GM19328 (cell line): ENCODE data around the gene SSX2IP.
"Not testable (repeated sequence)": the region's sequence is repeated elsewhere in the genome, so short reads cannot be mapped to it uniquely, and the experiment has no call there.

Experiments
- ATAC-seq: cut with Tn5 transposase; IDR thresholded peaks from one replicate; pipeline ENCODE4 v1.9.1; 2021; ENCODE audit warnings: mild to moderate bottlenecking, moderate library complexity; ENCODE audit not compliant: unreplicated experiment

SSX2IP gene

DNA sequence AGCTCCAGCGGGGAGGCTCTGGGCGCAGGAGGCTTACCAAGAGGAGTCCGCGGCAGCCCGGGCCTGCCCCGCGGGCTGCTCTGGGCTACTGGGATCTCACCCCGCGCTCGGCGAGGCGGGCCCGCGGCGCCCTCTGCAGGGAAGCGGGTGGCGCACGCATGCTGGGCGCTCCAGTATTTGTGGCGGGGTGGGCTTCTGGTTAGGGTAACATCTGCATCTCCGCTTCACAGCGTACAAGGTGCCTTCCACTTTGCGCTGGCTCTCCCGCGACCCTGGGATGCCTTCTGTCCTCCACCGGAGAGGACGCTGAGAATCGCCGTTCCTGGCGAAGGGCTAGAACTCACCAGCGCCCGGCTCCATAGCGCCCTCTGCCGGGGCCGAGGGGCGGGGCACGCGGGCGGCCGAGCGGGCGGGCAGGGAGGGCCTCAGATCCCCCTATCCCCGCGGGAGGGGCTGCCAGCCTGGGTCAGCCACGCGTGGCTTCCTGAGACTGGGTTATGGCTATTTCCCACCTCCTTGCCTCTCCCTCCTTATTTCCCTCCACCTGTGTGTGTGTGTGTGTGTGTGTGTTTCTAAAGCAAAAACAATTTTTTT lies 69.4 kb downstream of the SSX2IP start:
- ATAC-seq, result peak; percentile 93

DNA sequence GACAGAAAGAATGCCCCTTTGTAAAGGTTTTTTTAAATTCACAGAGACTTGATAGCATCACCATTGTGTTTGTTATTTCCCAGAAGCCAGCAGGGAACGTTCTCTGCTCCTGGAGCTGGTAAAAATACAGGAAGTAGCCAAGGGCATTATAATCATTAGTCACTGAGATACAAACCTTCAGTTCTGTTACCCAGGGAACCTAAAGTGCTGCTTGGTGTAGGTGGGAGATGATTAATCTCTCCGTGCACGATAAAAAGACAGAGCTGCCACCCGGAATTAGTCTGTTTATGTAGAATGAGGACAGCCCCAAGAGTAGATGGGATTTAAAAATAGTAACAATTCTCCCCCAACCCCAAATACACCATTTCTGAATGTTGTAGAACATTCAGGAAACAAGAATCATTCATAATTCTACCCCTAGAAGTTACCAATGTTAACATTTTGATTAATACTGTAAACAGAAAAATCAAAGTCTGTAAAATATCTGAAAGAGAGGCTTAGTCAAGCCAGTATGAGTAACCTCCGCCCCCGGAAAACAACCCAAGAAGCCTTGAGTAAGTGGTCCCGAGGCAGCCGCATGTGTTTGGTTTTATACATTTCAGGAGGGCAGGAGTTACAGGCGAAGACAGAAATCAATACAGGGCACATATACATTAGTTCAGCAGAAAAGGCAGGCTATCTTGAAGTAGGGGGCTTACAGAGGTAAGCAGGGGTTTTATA lies 70.7 kb downstream of the SSX2IP start:
- ATAC-seq, result no peak

- ATAC-seq, result no peak
Measured at GRCh38 chr1:84617349-84617748, 72.9 kb downstream of the SSX2IP start.

DNA sequence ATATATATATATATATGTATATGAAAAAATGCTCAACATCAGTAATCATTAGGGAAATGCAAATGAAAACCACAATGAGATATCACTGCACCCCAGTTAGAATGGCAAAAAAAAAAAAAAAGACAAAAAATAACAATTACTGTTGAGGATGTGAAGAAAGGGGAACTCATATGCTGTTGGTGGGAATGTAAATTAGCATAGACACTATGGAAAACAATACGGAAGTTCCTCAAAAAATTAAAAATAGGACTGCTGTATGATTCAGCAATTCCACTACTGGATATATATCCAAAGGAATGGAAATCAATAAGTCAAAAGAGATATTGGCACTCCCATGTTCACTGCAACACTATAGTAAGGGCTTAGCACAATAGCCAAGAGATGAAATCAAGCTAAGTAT lies 74.5 kb downstream of the SSX2IP start:
- ATAC-seq, result no peak

GRCh38 chr1:84613887-84614286 lies 76.4 kb downstream of the SSX2IP start:
- no peak for ATAC-seq

- ATAC-seq, result no peak
Measured at GRCh38 chr1:84613026-84613425, 77.2 kb downstream of the SSX2IP start.

DNA sequence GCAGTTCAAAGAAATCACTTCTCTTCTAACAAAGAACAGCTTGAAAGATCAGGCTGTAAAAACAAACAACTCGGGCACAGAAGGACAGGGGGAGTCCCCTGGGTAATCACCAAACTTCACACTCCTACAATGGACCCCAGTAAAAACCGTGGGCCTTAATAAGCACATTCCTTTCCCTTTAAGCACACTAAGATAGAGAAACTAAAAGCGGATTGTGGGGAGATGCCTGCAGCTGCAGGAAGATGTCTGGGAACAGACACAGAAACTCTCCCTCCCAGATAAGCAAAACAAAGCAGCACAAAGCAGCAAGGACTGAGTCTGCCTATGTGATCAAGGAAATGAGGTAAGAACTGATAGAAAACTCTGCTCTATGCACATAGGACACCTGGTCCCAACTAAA lies 78.5 kb downstream of the SSX2IP start:
- ATAC-seq, result no peak

DNA sequence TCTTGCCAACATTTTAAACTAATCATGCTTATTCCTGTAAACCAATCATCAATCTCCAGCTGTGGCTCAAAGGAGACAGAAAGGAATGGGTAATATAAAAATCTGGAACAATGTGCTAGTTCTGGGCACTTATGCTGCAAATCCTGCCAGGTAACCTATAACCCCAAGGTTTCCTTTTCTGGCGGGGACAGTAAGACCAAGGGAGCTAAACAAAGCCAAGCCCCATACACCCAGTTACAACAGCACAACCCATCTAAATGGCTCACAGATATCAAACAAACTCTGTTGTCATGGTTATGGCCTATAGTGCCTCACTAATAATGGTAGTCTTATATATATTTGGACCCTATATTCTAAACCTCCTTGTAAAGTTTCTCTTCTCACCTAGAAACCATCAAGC lies 79.2 kb downstream of the SSX2IP start:
- ATAC-seq, result no peak

- no peak for ATAC-seq
Measured at GRCh38 chr1:84606977-84607376, 83.3 kb downstream of the SSX2IP start.

DNA sequence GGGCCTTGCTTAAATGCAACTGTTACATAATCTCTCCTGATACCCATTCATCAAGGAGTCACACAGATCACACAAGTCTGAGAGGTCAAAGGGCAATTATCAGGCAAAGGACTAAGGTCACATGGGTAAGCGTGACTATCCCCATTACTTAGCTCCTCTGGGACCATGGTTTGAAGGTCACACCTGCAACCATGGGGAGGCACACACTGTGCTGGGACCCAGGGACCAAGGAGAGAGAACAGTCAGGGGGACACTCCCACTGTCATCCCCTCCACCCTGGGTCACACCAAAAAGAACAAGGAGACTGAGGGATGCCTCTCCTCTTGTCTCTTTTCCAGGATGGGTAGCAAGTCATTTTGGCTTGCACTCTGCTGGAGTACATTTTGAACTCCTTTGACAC lies 85.1 kb downstream of the SSX2IP start:
- ATAC-seq, result no peak

GRCh38 chr1:84603941-84604830 lies 86.1 kb downstream of the SSX2IP start:
- ATAC-seq, result no peak

- ATAC-seq, result no peak
Measured at GRCh38 chr1:84603223-84603622, 87.0 kb downstream of the SSX2IP start.

DNA sequence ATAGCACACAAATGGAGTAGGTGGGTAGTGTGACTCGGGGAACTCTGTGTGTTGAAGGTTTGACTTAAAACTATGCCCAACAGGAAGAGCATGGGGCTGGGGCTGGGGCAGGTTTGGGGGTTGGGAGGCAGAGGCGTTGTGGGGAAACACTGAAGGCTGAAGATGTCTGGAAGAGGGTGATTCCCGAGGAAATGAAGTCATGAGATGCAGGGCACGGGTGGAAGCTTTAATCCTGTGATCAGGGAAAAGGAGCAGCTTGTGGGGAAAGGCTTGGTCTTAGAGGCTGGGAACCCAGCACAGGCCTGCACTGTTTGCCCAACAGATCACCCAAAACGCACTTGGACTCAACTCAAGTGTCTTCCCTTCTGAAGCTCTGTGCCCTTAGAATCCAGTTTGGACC lies 89.5 kb downstream of the SSX2IP start:
- no peak for ATAC-seq

GRCh38 chr1:84598846-84599741 lies 91.2 kb downstream of the SSX2IP start:
- ATAC-seq, result peak; percentile 66

DNA sequence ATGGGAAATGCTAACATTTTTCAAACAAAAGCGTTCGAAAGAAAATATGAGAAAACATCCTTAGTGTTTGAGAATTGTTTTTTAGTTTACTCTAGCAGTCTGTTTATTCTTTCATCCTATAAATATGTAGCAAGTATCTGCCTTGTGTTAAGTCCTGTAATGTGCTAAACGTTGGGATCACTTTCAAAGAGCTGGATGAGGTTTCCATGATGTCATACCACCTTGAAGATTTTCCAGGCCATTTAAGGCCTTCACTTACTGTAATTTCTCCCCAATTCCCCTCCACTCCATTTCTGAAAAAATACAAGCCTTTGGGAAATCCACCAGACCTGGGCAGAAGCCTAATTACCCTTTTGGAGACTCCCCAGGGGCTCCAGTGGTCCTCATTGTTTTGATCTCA lies 91.8 kb downstream of the SSX2IP start:
- ATAC-seq, result no peak

DNA sequence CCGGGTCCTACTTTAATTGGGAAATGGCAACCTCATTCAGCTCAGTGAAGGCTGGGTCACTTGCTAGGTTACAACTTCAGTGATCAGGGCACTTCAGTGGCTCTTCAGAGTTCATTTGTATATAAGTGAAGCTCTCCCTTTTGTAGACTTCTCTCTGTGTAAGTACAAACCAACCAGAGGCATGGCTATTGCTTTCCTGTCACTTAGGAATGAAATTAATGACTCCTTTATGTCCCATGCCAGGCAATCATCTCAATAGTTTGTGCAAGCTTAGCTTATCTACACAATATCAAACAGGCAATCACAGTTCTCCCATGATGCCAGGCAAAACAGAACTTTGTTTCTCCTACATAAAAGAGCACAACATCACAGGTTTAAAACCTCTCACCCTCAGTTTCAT lies 93.2 kb downstream of the SSX2IP start:
- ATAC-seq, result no peak

DNA sequence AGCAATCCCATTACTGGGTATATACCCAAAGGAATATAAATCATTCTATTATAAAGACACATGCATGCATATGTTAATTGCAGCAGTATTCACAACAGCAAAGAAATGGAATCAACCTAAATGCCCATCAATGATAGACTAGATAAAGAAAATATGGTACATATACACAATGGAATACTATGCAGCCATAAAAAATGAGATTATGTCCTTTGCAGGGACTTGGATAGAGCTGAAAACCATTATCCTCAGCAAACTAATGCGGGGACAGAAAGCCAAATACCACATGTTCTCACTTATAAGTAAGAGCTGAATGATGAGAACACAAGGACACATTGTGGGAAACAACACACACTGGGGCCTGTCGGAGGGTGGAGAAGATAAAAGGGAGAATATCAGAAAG lies 95.3 kb downstream of the SSX2IP start:
- not testable (repeated sequence) for ATAC-seq
